Transverse colon (tissue), 4 donors: ENCODE data around the gene GPC6. TPM values are rescaled to one million over a fixed set of nuclear protein-coding genes. Genes with fewer than 3 reads are reported as not detected.

ENCODE experiments used
- DNase-seq: peaks from one replicate; pipeline ENCODE4 v3.0.0-alpha.2; 2019
- H3K27ac ChIP-seq, 4 donors: fragments of 200-600 bp; sonication (generic); 2 replicates each; pipeline ENCODE4 v1.5.1; 2016 to 2018; ENCODE audit warnings: inconsistent platforms in 4 of 4
- H3K27me3 ChIP-seq: fragments of 200-600 bp; sonication (generic); 2 replicates; pipeline ENCODE4 v1.5.1; 2017; ENCODE audit warnings: inconsistent platforms
- H3K36me3 ChIP-seq, 4 donors: fragments of 200-600 bp; sonication (generic); 2 replicates each; pipeline ENCODE4 v1.5.1; 2017 to 2019; ENCODE audit warnings: inconsistent platforms in 4 of 4
- H3K4me1 ChIP-seq, 4 donors: fragments of 200-600 bp; sonication (generic); 2 replicates each; pipeline ENCODE4 v1.5.1; 2017 to 2020; ENCODE audit warnings: inconsistent platforms in 4 of 4
- H3K4me3 ChIP-seq, 4 donors: fragments of 200-600 bp; sonication (generic); 1 replicate in 1 of 4; 2 replicates in 3 of 4; pipeline versions ENCODE4 v1.5.1 to v1.6.1; 2017 to 2019; ENCODE audit warnings: inconsistent platforms in 4 of 4
- H3K9me3 ChIP-seq, 2 donors: fragments of 200-600 bp; sonication (generic); 2 replicates each; pipeline ENCODE4 v1.5.1; 2017 to 2019; ENCODE audit warnings: inconsistent platforms in 2 of 2
- EP300 ChIP-seq: sonication (generic); formaldehyde crosslinking; IDR thresholded peaks from one replicate; pipeline ENCODE4 v1.6.1; 2017; ENCODE audit warnings: antibody characterized with exemption, low read depth
- POLR2A ChIP-seq: fragments of 450-650 bp; IDR thresholded peaks from one replicate; pipeline ENCODE4 v1.6.1; 2016; ENCODE audit warnings: antibody characterized with exemption, mild to moderate bottlenecking, moderate library complexity
- POLR2AphosphoS5 ChIP-seq, 3 donors: sonication (generic); formaldehyde crosslinking; IDR thresholded peaks; one replicate each; pipeline ENCODE4 v1.6.1; 2016; ENCODE audit warnings: antibody characterized with exemption in 3 of 3
- WGBS, 2 donors: methylation state at CpG; one replicate each; pipeline ENCODE4 v1.1.5; 2018; ENCODE audit warnings: low coverage in 1 of 2; 5-methylcytosine and 5-hydroxymethylcytosine counted together
- in situ Hi-C, 4 donors: fragments of 200-750 bp; cut with MboI; loops; one replicate each; pipeline versions ENCODE4 v1.15.0 to v1.15.1; 2017; ENCODE audit warnings: low sequenced_read_pairs in 3 of 4, low pct_ligation_motif_present in 1 of 4, low pct_unique_long_range_greater_than_20kb in 1 of 4
- intact Hi-C: fragments of 100-400 bp; cut with DNase I; formaldehyde crosslinking; loops from one replicate; pipeline ENCODE4 v1.15.1; 2023; ENCODE audit warnings: low total_unique reads
- total RNA-seq, 4 donors: library from RNA; depleted of rRNA; stranded (reverse); fragments of >200 nt; gene quantifications; one replicate each; pipeline ENCODE4 v1.1.0, GENCODE V29; 2016
- TF ChIP-seq, protein P1 (sequence below), 5 experiments: fragments of 200-600 bp in 3 of 5; fragments of 450-650 bp in 2 of 5; sonication (generic) in 3 of 5; IDR thresholded peaks; 1 replicate in 2 of 5; 2 replicates in 3 of 5; pipeline ENCODE4 v1.5.1; 2016 to 2017; ENCODE audit warnings: antibody characterized with exemption in 5 of 5, inconsistent platforms in 3 of 5, mild to moderate bottlenecking in 2 of 5, moderate library complexity in 1 of 5

GPC6 gene
- total RNA-seq, 4 donors from 2014 or later = 0.75 to 5.7 (median 4.0) TPM

DNA sequence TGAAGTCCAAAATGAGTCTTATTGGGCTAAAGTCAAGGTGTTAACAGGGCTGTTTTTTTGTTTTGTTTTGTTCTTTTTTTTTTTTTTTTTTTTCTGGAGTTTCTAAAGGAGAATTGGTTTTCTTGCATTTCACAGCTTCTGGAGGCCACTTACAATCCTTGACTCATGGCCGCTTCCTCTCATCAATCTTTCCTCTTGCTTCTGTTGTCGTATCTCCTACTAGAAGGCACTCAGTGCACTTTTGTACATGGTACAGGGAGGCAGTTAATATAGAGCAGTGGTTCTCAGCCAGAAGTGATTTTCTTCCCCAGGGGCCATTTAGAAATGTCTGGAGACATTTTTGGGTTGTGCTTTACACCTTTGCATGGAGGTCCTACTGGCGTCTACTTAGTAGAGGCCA lies 706.3 kb downstream of the GPC6 start:
- no peak overlapping the region for H3K4me3 ChIP-seq
- WGBS, 2 donors = 87% methylated on average over 3 of the region's 3 CpGs; no CpG with 5 or more reads in 1 of the 2 donors
- in situ Hi-C loops = no loop called here

DNA sequence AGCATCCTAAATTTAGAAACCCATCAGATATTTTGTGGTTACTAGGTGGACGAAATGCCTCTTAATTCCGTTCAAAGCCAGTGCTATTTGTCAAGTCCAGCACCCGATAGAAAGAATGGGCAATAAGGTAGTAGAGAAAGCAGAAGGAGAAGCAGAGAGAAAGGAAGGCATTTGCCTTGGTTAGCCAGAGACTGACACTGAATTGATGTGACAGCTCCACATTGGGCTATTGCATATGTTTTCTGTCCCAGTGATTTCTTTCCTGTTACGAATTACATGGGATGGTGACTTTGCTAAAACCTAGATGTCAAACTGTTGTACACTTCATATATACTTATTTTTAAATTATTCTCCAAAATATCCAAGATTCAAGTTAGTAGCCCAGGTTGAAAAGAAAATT lies 710.3 kb downstream of the GPC6 start:
- 82 to 84% methylated on average over 4 of the region's 4 CpGs for WGBS, 2 donors
- no peaks in the 10 kb centered on the region for H3K36me3 ChIP-seq
- no peak overlapping the region for H3K4me3 ChIP-seq
- no peak for DNase-seq
- H3K27me3 ChIP-seq = no peaks in the 10 kb centered on the region
- H3K9me3 ChIP-seq = no peaks in the 10 kb centered on the region
- in situ Hi-C loops = no loop called here
- H3K27ac ChIP-seq = no peak overlapping the region
- TF ChIP-seq POLR2AphosphoS5 (IDR thresholded peaks at IDR 0.05) = no peak
- TF ChIP-seq, protein P1, sequence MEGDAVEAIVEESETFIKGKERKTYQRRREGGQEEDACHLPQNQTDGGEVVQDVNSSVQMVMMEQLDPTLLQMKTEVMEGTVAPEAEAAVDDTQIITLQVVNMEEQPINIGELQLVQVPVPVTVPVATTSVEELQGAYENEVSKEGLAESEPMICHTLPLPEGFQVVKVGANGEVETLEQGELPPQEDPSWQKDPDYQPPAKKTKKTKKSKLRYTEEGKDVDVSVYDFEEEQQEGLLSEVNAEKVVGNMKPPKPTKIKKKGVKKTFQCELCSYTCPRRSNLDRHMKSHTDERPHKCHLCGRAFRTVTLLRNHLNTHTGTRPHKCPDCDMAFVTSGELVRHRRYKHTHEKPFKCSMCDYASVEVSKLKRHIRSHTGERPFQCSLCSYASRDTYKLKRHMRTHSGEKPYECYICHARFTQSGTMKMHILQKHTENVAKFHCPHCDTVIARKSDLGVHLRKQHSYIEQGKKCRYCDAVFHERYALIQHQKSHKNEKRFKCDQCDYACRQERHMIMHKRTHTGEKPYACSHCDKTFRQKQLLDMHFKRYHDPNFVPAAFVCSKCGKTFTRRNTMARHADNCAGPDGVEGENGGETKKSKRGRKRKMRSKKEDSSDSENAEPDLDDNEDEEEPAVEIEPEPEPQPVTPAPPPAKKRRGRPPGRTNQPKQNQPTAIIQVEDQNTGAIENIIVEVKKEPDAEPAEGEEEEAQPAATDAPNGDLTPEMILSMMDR (IDR thresholded peaks at IDR 0.05) = no peak
- TF ChIP-seq POLR2A = no peak
- TF ChIP-seq EP300 = no peak
- intact Hi-C loops = no loop called here
- no peaks in the 10 kb centered on the region for H3K4me1 ChIP-seq

More for the DNA sequence above, 706.3 kb downstream of the GPC6 start:
- TF ChIP-seq POLR2A (no peak), EP300 (no peak), POLR2AphosphoS5 (IDR thresholded peaks at IDR 0.05) (no peak)
- intact Hi-C loops = no loop called here
- Histone ChIP-seq H3K27ac (no peak overlapping the region), H3K27me3 (no peaks in the 10 kb centered on the region), H3K4me1 (no peaks in the 10 kb centered on the region), H3K9me3 (no peaks in the 10 kb centered on the region), H3K36me3 (no peaks in the 10 kb centered on the region)
- DNase-seq = no peak

DNA sequence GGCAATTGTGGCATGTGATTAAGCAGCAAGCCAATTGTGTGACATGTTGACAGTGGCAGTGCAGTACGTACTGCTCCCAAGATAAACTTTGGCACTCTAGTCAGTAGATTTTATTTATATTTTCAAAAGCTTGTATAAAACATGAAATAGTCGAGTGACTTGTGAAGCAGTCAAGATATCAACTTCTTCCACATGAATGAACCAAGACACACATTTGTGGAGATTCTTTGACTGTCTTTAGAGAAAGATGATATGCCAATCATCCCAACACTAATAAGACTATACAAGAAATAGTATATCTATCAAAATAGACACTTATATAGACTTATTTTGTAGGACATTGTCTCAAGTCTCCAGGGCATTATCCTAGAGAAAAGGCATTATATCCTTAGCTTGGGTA lies 714.8 kb downstream of the GPC6 start:
- no peaks in the 10 kb centered on the region for H3K4me1 ChIP-seq
- intact Hi-C loops (no loop called here), in situ Hi-C loops (no loop called here)
- H3K36me3 ChIP-seq = no peaks in the 10 kb centered on the region
- DNase-seq = no peak
- no peaks in the 10 kb centered on the region for H3K9me3 ChIP-seq
- 34 to 40% methylated on average over 2 of the region's 2 CpGs for WGBS, 2 donors
- no peak for TF ChIP-seq POLR2A
- TF ChIP-seq EP300 = no peak
- TF ChIP-seq POLR2AphosphoS5 (IDR thresholded peaks at IDR 0.05) = no peak
- TF ChIP-seq, protein P1 (IDR thresholded peaks at IDR 0.05) = no peak
- no peaks in the 10 kb centered on the region for H3K27me3 ChIP-seq
- H3K27ac ChIP-seq = no peak overlapping the region
- H3K4me3 ChIP-seq = no peak overlapping the region

DNA sequence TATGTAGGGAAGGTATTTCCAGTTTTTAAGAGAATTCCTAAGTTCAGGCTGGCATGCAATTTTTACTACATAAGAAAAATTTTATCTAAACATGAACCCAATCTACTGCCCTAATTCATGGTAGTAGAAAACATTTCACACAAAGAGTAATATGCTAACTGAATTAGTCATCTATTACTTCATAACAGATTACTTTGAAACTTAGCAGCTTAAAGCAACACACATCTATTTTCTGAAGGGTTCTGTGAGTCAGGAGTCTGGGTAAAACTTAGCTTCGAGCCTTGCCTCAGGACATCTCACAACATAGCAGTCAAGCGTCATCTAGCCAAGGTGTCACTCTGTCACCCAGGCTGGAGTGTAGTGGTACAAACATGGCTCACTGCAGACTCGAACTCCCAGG lies 715.4 kb downstream of the GPC6 start:
- WGBS, 2 donors = 61 to 67% methylated on average over 2 to 3 of the region's 3 CpGs

More for the DNA sequence above, 715.4 kb downstream of the GPC6 start:
- Histone ChIP-seq H3K36me3 (no peaks in the 10 kb centered on the region), H3K4me1 (no peaks in the 10 kb centered on the region), H3K27ac (no peak overlapping the region), H3K27me3 (no peaks in the 10 kb centered on the region), H3K9me3 (no peaks in the 10 kb centered on the region), H3K4me3 (no peak overlapping the region)
- in situ Hi-C loops = no loop called here
- intact Hi-C loops = no loop called here
- TF ChIP-seq EP300 (no peak), POLR2A (no peak), POLR2AphosphoS5 (IDR thresholded peaks at IDR 0.05) (no peak)
- TF ChIP-seq, protein P1 (IDR thresholded peaks at IDR 0.05) = no peak
- no peak for DNase-seq
